OCI-LY1 (cell line): Measurements from ENCODE around the gene DNAJB8.

Experiments used
- H2AFZ ChIP-seq: fragments of 200-600 bp; sonication (generic), shearing (Covaris generic); 2 replicates; pipeline ENCODE4 v1.6.0; 2014; ENCODE audit warnings: antibody characterized with exemption, mild to moderate bottlenecking, low read length
- H3F3A ChIP-seq: fragments of 200-600 bp; sonication (generic), shearing (Covaris generic); 2 replicates; pipeline ENCODE4 v1.6.0; 2014; ENCODE audit warnings: mild to moderate bottlenecking, antibody characterized with exemption, low read length, moderate library complexity; ENCODE audit not compliant: insufficient read depth
- H3K27ac ChIP-seq: fragments of 200-600 bp; sonication (generic); 2 replicates; pipeline ENCODE4 v1.5.1; 2014; ENCODE audit warnings: low read length, mixed run types, mild to moderate bottlenecking, low read depth; ENCODE audit not compliant: poor library complexity, severe bottlenecking
- H3K27me3 ChIP-seq: fragments of 200-600 bp; sonication (generic); 2 replicates; pipeline ENCODE4 v1.6.0; 2014; ENCODE audit warnings: antibody characterized with exemption, mild to moderate bottlenecking, low read length, moderate library complexity; ENCODE audit not compliant: insufficient read depth
- H3K36me3 ChIP-seq: fragments of 200-600 bp; sonication (generic); 2 replicates; pipeline ENCODE4 v1.6.1; 2014; ENCODE audit warnings: mild to moderate bottlenecking, antibody characterized with exemption, low read length, moderate library complexity, mixed read lengths; ENCODE audit not compliant: insufficient read depth
- H3K4me1 ChIP-seq: fragments of 200-600 bp; sonication (generic); 2 replicates; pipeline ENCODE4 v1.5.1; 2014; ENCODE audit warnings: mild to moderate bottlenecking, low read length, moderate library complexity; ENCODE audit not compliant: insufficient read depth, severe bottlenecking
- H3K4me2 ChIP-seq: fragments of 200-600 bp; sonication (generic), shearing (Covaris generic); 2 replicates; pipeline ENCODE4 v1.6.1; 2014; ENCODE audit warnings: low read length
- H3K4me3 ChIP-seq: fragments of 200-600 bp; sonication (generic); 2 replicates; pipeline ENCODE4 v1.5.1; 2014; ENCODE audit warnings: low read length, low read depth, mild to moderate bottlenecking, mixed read lengths; ENCODE audit not compliant: poor library complexity, severe bottlenecking
- H3K79me2 ChIP-seq: fragments of 200-600 bp; shearing (Covaris generic); 2 replicates; pipeline ENCODE4 v1.6.1; 2016; ENCODE audit warnings: mixed run types, low read length, mixed read lengths; ENCODE audit not compliant: insufficient read depth
- H3K9ac ChIP-seq: fragments of 200-600 bp; sonication (generic), shearing (Covaris generic); 2 replicates; pipeline ENCODE4 v1.6.1; 2014; ENCODE audit warnings: mild to moderate bottlenecking, low read length, mixed read lengths
- H3K9me2 ChIP-seq: fragments of 200-600 bp; sonication (generic), shearing (Covaris generic); 2 replicates; pipeline ENCODE4 v1.6.1; 2014; ENCODE audit warnings: low read depth, mild to moderate bottlenecking, low read length, mixed read lengths
- H3K9me3 ChIP-seq: fragments of 200-600 bp; shearing (Covaris generic); 2 replicates; pipeline ENCODE4 v1.6.1; 2014; ENCODE audit warnings: low read length, mixed read lengths
- H4K20me1 ChIP-seq: fragments of 200-600 bp; sonication (generic), shearing (Covaris generic); 2 replicates; pipeline ENCODE4 v1.6.0; 2016; ENCODE audit warnings: mild to moderate bottlenecking, low read length; ENCODE audit not compliant: insufficient read depth
- EZH2 ChIP-seq: fragments of 200-600 bp; sonication (generic), shearing (Covaris generic); IDR thresholded peaks from 2 replicates; pipeline ENCODE4 v1.8.0; 2017; ENCODE audit warnings: borderline replicate concordance, mixed run types, mild to moderate bottlenecking, antibody characterized with exemption, low read length, moderate library complexity, mixed read lengths
- TF ChIP-seq, protein P1 (sequence below): fragments of 200-600 bp; sonication (generic), shearing (Covaris generic); IDR thresholded peaks from 2 replicates; pipeline ENCODE4 v1.5.1; 2017; ENCODE audit warnings: mild to moderate bottlenecking, antibody characterized with exemption, low read length, moderate library complexity, mixed read lengths

Gene DNAJB8

DNA sequence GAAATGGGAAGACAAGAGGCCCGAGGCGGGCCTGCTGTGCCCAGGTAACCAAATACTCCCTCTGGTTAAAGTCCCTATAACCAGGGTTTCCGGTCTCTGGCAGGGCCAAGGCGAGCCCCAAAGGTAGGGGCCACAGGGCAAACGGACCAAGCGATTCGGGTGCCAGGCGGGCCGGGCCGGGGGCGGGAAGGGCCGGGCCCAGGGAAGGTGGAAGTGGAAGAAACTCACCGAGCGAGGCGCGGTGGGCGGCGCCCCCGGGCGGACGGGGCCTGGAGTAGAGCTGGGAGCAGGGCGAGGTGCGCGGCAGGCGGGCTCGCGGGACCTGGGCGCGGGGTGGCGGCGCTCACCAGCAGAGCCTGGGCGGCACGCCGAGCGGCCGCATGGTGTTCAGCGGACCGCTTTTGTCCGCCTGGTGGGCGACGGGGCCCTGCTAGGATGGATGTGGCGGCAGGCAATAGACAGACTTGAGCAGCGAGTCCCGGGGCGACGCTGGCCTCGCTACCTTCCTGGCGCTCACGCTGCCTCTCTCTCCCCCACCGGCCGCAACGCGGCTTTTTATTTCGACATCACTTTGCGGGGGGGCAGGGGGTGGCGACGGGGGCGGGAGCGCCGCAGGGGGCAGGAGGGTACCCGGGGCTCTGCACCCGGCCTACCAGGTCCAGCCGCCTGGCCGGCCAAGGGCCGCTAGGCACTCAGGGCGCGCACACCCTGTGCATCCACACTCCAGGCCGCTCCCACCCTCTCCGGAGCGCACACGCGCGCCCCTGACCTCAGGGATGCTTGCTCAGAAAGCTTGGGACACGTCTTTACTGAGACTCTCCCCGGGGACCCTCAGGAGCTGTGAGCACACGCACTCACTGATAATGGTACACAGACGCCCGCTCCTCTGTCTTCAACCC lies 26.2 kb upstream of the DNAJB8 start, which contains the start of gene GATA2:
Gene GATA2, minus strand, starts transcription at position 531 of the 899 bp plus-strand sequence. CDS start 6,170 bp downstream, outside the sequence.
- Histone ChIP-seq H3K4me2 (no peak within 1 kb of the TSS; the same call in 1 of the 2 replicates), H3K27me3 (peaks cover 27% of the 10 kb centered on the region), H2AFZ (no peak within 1 kb of the TSS)

DNA sequence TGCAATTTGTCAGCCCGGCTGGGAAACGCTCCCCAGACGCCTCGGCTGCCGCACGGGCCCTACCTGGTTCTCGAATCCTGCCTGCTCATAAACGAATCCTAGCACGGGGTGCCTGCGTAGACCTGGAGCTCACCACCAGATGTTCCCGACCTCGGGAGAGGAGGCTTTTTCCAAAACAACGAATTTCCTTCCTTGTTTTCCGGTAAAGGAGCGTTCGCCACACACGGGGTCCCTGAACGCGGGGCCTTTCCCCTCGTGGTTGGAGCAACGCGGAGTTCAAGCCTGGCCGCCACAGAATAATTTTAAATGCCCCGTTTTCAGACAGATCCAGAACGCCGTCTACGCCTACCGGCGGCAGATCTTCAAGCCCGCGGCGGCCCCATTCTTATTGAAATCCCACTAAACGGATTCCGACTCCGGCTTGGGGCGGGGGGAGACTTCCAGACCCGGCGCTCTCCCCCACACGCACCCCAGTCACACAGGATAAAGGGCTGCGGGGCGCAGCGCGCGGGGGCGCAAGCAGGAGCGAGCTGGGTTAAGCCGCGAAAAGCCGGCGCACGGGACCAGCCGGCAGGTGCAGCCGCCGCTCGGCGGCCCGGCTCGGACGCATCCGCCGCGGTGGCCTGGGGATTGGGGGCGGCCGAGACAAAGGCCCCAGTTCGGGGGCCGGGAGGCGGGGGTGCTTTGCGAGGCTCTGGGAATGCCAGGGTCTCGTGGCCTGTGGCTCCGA lies 25.4 kb upstream of the DNAJB8 start:
- no peaks in the 10 kb centered on the region for H3K79me2 ChIP-seq
- H3K4me2 ChIP-seq = no peak overlapping the region; the same call in 1 of the 2 replicates
- no peaks in the 10 kb centered on the region for H3K9me2 ChIP-seq
- no peak overlapping the region for H2AFZ ChIP-seq
- H3K27ac ChIP-seq = no peak overlapping the region
- no peaks in the 10 kb centered on the region for H3F3A ChIP-seq
- no peaks in the 10 kb centered on the region for H3K4me1 ChIP-seq
- TF ChIP-seq, protein P1, sequence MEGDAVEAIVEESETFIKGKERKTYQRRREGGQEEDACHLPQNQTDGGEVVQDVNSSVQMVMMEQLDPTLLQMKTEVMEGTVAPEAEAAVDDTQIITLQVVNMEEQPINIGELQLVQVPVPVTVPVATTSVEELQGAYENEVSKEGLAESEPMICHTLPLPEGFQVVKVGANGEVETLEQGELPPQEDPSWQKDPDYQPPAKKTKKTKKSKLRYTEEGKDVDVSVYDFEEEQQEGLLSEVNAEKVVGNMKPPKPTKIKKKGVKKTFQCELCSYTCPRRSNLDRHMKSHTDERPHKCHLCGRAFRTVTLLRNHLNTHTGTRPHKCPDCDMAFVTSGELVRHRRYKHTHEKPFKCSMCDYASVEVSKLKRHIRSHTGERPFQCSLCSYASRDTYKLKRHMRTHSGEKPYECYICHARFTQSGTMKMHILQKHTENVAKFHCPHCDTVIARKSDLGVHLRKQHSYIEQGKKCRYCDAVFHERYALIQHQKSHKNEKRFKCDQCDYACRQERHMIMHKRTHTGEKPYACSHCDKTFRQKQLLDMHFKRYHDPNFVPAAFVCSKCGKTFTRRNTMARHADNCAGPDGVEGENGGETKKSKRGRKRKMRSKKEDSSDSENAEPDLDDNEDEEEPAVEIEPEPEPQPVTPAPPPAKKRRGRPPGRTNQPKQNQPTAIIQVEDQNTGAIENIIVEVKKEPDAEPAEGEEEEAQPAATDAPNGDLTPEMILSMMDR = no peak
- no peak for TF ChIP-seq EZH2
- H3K9me3 ChIP-seq = no peaks in the 10 kb centered on the region
- no peak overlapping the region for H3K9ac ChIP-seq
- H4K20me1 ChIP-seq = no peaks in the 10 kb centered on the region
- H3K4me3 ChIP-seq = no peak overlapping the region
- H3K36me3 ChIP-seq = no peaks in the 10 kb centered on the region
- peaks cover 25% of the 10 kb centered on the region for H3K27me3 ChIP-seq

More for the DNA sequence above, 26.2 kb upstream of the DNAJB8 start, which contains the start of gene GATA2:
- TF ChIP-seq, protein P1 = peak; percentile 22; the same call in 1 of the 2 replicates
- TF ChIP-seq EZH2 = no peak
- Histone ChIP-seq H3F3A (no peaks in the 10 kb centered on the region), H3K79me2 (no peaks in the 10 kb centered on the region), H4K20me1 (no peaks in the 10 kb centered on the region), H3K36me3 (no peaks in the 10 kb centered on the region), H3K4me3 (no peak within 1 kb of the TSS), H3K9ac (no peak within 1 kb of the TSS), H3K9me3 (no peaks in the 10 kb centered on the region), H3K9me2 (no peaks in the 10 kb centered on the region), H3K27ac (no peak within 1 kb of the TSS), H3K4me1 (peaks cover 3% of the 10 kb centered on the region)

DNA sequence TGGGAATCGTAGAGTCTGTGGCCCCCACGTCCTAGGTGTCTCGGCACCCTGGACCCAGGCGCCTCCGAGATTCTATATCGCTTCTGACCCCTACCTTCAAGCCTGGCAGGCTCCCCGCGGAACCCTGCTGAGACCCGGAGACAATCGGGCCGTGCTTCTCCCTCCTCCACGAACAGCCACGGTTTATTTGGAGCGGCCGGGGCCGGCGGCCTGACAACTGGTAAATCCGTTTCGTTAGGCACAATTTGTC lies 24.9 kb upstream of the DNAJB8 start:
- Histone ChIP-seq H3K27ac (no peak overlapping the region), H3K36me3 (no peaks in the 10 kb centered on the region), H3K27me3 (peaks cover 25% of the 10 kb centered on the region), H3K79me2 (no peaks in the 10 kb centered on the region), H3K9me3 (no peaks in the 10 kb centered on the region), H3K4me2 (no peak overlapping the region), H3F3A (no peaks in the 10 kb centered on the region), H3K9me2 (no peaks in the 10 kb centered on the region), H2AFZ (no peak overlapping the region), H4K20me1 (no peaks in the 10 kb centered on the region), H3K4me3 (no peak overlapping the region), H3K9ac (no peak overlapping the region), H3K4me1 (no peaks in the 10 kb centered on the region)
- TF ChIP-seq EZH2 = no peak
- TF ChIP-seq, protein P1 = no peak
